LoVo (cell line): ENCODE measurements around the gene SF3A2.
"Not testable (repeated sequence)": the region's sequence is repeated elsewhere in the genome, so short reads cannot be mapped to it uniquely, and the experiment has no call there.

ENCODE experiments used
- DNase-seq: peaks from one replicate; pipeline ENCODE4 v3.0.0-alpha.2; 2016; ENCODE audit warnings: low spot score

Gene SF3A2, protein sequence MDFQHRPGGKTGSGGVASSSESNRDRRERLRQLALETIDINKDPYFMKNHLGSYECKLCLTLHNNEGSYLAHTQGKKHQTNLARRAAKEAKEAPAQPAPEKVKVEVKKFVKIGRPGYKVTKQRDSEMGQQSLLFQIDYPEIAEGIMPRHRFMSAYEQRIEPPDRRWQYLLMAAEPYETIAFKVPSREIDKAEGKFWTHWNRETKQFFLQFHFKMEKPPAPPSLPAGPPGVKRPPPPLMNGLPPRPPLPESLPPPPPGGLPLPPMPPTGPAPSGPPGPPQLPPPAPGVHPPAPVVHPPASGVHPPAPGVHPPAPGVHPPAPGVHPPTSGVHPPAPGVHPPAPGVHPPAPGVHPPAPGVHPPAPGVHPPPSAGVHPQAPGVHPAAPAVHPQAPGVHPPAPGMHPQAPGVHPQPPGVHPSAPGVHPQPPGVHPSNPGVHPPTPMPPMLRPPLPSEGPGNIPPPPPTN

DNA sequence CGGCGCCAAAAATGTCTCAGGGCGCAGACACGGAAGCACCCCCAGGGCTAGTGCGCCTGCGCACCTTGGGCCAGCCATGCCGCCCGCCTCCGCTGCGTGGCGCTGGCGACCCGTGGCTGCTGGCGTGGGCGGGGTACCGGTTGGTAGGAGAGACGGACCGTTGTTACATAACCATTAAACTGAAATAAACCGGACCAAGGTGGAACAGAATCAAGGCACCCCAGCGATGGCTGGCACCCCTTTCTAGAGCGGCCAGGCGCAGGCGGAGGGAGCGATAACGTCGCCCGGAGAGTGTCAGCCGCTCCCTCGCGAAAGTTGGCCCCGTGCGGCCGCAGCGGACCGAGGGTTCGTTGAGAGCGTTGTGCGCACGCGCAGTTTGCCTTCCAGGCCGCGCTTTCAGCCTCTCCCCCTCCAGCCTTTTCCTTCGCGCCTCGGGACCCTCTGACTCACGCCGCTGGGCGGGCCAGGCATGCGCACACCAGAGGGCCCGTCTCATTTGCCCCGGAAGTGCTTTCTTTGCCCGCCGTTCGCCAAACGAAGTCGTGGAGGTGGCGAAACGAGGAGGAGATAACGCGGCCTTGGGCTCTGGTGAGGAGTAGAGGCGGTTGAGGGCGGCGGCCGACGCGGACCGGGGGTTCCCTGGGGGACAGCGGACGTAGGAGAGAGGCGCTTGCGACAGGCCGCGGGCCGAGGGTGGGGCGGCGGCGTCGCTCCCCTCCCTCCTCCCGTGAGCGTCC is at the start of gene SF3A2, which contains the start of gene PLEKHJ1:
SF3A2 (plus strand) TSS at position 511 of the 737 bp plus-strand sequence. CDS start 6,595 bp downstream, outside the sequence.
PLEKHJ1 (minus strand) TSS at position 16 of the 737 bp plus-strand sequence. CDS start 81 bp downstream, outside the sequence.
- DNase-seq = peak; percentile 98

DNA sequence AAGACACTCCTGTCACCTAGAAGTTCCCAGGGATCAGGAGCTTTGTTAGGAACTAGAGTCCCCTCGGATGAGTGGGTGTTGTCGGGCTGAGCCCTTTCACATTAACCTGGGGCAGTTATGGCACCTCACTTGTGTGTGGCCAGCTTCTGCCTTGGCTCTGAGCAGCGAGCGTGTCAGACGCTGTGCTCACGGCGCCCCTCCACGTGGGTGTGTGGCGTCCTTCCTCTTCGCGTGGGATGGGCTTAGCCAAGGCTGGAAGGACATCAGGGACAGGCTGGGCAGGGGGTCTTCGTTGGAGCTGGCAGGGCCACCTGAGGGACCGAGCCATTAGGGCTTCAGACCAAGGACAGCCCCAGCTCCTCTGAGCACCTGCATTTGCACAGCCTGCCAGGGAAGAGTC is 49.5 kb upstream of the SF3A2 start:
- DNase-seq = no peak

DNA sequence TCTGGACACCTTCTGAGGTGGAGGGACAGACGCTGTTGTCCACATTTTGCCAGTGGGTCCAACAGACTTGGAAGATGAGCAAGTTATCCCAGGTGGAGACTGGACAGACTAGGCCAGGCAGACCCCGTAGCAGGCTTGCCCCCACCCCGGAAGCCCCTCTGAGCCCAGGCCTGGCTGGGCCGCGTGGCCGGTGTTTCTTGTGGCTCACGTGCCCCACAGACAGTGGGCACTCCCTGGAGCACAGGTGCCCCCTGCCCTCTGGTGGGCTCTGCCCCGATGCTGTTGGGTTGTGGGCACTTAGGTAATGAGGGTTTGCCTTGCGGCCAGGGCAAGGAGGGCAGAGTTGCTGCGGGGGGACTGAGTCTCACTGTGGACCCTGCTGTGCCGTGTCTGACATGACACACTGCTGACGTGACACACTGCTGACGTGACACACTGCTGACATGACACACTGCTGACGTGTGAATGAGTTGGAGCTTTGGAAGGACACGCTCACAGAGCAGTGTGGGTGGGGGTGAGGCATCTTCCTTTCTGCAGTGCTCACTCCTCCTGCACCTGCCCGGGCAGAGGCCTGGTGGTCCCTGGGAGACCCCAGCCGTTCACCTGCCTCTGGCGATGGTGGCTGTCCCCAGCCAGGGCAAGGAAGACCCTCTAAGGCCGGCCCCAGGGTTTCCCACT is 47.8 kb upstream of the SF3A2 start:
- no peak for DNase-seq

DNA sequence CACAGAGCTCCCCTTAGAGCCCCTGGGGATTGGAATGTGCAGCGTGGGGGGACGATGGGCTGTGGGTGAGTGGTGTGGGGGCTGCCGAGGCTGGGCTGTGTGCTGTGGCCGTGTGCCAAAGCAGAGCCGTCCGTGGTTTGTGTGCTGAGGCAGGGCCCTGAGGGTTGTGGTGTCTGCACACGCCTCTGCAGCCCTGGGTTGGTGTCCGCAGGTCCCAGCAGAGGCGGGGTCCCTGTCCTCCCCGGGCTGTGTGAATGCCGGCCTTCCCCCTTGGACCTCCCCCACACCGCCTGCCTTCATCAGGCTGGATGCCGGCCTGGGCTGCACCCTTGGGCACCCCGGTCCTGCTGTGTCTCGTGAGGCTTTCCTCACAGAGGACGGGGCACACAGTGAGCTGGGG is 46.7 kb upstream of the SF3A2 start:
- no peak for DNase-seq

DNA sequence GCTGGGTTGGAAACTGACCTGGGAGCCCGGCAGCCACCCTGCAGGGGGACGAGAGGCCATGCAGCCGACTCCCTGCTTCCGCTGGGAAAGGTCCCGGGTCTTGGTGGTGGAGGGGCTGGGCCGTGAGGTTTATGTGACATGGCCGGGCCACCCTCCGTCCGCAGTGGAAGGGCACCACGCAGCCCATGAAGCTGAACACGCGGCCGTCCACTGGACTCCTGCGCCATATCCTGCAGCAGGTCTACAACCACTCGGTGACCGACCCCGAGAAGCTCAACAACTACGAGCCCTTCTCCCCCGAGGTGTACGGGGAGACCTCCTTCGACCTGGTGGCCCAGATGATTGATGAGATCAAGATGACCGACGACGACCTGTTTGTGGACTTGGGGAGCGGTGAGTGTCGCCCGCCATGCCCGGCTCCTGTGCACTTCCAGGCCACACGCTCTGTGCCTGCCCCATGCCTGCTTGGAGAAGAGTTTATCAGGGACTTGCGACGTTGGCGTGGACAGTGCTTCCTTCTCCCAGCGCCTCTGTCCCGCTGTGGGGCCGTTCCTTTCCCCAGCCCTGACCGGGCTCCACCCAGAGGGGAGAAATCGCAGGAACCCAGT is 45.7 kb upstream of the SF3A2 start:
- DNase-seq = no peak

DNA sequence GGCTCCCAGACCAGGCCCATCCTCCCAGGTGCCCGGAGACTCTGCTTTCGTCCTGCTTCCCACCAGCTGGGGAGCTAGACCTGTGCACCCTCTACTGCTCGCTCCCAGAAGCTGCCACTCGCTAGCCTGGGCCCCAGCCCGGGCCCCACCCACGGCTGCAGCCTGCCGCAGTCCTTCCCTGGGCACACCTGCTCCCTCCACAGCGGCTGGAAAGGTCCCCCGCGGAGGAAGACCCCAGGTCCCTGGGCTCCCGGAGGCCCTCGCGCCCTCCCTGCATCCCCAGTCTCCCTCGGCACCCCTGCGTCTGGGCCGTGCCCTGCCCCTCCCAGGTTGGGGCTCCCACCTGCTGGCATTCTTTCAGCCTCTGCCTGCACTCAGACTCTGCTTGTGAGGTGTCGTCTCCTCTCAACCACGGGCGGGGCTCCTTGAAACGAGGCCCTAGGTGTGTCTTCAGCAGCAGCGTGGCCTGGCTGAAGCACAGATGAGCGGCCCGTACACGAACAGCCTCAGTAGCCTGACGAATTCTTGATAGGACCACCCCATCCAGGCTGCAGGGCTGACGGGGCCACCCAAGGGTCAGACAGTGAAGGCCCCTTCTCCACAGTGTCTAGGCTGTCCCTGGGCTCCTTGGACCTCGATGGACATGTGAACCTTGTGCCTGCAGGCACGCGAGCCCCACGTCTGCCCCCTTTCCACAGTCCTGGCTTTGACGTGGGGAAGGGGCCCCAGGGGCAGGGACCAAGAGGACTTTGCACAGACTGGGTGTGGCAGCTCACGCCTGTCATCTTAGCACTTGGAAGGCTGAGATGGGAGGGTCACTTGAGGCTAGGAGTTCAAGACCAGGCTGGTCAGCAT is 44.9 kb upstream of the SF3A2 start:
- no peak for DNase-seq

DNA sequence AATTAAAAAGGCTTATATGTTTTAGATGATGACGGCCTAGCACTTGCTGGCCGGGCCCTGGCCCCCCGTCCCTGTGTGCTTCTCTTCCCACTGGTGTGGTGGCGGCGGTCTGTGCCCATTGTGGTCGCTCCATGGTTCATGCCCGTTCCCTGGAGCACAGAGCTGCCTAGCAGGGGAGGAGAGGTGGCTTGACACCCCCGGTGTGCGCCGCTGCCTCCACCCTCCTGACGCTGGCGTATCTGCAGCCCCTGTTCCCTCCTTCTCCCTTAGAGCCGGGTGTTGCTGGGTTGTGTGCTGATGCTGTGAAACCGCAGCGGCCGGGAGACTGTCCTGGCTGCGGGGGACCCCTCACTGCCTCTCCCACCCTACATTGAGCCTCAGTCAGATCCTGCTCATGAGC is 43.8 kb upstream of the SF3A2 start:
- no peak for DNase-seq

DNA sequence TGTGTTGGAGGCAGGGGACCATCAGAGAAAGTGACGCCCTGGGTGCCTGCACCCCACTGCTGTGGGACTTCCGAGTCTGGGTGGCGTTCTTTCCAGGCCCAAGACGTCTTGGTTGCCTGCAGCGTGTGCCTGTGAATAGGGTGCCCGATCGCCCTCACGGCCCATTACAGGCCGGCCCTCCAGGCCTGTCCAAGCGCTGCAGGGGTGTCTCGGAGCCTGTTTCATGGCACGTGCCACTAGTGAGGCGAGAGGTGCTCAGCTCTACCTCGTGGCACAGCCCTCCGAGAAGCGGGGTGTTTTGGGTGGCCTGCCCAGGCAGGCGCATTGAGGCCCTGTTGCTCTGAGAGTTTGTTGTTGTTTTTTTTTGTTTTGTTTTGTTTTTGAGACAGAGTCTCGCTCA is 42.8 kb upstream of the SF3A2 start:
- no peak for DNase-seq

DNA sequence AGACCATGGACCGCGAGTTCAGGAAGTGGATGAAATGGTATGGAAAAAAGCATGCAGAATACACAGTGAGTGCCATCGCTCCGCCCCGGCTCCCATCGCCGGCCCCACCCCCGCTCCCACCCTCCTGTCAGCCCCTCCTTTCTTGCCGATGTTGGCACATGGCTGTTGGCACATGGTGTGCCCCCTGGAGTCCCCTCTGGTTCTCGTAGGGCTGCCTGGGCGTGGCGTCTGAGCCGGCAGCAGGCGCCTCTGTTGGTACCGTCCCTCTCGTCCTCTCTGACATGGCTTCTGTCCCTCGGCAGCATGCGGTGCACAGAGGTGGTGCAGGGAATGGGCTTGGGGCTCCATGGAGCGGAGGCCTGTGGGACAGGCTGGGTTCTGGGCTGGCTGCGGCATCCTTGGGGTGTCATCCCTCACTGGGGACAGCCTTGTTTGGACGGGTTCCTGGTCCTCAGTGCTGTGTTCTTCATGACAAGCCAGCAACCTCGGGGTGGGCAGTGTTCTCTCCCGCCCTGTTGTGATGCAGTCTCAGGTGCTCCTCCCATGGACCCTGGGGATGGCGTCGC is 42.0 kb upstream of the SF3A2 start:
- no peak for DNase-seq

DNA sequence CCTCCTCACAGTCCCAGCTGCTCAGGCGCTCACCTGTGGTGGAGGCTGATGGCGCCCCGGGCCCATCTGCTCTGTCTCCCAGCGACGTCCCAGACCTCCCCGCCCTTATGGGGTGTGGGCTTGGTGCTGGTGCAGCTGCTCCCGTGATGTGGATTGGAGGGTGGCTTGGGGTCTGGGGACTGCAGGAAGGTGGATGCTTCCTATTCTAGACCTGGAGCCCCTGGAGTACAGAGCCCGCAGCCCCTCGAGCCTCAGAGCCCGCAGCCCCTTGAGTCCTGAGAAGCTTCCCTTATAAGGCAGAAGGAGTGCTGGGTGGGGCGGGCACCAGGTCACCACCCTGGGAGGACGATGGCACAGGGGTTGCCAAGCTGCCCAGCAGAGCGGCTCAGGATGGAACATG is 41.3 kb upstream of the SF3A2 start:
- DNase-seq = no peak

DNA sequence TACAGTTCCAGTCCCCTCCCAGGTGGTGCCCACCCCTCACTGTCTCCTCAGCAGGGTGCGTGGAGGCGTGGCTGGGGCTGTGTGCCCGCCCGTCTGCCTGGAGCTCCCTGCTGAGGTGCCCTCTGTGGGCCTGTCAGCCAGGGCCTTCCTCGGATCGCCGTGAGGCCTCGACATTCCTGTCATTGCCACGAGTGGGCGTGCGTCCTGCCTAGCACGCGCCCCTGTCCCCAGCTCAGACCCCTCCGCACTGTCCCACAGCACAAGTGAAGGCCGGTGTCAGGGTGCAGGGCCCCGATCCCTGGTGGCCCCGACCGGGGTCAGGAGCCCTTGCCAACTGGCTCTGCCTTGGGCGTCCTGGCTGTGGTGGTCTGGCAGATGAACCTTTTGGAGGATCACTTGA is 40.7 kb upstream of the SF3A2 start:
- DNase-seq = no peak

DNA sequence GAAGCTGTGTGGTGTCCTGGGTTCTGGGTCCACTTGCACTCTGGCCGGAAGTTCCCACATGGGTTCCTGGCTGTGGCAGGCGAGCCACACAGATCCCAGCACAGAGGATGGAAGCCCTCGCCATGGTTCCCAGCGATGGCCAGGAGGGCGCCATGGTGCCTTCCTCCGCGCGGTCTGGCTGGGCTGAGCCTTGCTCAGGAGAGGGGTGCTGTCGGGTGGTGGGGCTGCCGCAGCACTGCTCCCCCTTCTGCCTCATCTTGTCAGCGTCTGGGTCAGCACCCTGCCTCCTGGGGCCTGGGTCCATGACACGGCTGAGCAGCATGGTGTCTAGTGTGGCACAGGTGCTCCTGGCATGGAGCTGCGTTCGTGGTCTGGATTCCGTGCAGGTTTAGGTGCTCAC is 39.4 kb upstream of the SF3A2 start:
- no peak for DNase-seq

DNA sequence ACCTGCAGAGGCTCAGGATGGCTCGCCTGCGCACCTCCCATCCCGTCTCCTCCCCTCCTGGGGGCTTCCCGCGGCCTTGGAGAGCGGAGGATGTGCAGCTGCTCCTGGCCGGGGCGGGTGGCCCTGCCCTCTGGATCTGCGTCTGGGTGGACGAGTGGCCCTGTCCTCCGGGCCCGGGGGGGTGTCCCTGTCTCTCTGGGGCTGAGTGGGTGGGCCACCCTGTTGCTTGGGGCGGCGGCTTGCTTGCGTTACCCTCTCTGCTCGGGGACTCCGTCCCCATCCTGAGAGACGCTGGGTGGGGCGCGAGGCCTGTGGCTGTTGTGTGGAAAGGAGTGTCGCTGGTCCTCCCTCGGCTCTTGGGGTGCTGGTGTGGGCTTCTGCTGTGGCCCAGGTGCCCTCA is 38.3 kb upstream of the SF3A2 start:
- no peak for DNase-seq

DNA sequence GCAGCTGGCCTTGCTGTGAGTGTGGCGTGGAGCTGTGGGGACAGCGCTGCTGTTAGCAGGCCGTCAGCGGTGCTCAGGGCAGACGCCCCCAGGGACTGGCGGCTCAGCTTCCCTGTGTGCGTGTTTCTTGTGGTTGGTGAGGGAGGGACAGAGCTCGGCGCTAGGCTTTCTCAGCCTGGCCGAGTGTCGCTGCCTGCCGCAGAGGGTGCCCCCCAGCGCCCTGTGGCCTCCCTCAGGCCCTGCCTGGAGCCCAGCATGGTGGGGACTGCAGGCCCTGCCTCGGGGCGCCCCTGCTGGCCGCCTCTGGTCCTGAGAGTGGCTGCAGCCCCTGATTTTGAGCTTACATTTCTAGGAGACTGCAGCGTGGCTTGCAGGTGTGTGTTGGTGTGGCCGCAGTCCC is 37.4 kb upstream of the SF3A2 start:
- no peak for DNase-seq

DNA sequence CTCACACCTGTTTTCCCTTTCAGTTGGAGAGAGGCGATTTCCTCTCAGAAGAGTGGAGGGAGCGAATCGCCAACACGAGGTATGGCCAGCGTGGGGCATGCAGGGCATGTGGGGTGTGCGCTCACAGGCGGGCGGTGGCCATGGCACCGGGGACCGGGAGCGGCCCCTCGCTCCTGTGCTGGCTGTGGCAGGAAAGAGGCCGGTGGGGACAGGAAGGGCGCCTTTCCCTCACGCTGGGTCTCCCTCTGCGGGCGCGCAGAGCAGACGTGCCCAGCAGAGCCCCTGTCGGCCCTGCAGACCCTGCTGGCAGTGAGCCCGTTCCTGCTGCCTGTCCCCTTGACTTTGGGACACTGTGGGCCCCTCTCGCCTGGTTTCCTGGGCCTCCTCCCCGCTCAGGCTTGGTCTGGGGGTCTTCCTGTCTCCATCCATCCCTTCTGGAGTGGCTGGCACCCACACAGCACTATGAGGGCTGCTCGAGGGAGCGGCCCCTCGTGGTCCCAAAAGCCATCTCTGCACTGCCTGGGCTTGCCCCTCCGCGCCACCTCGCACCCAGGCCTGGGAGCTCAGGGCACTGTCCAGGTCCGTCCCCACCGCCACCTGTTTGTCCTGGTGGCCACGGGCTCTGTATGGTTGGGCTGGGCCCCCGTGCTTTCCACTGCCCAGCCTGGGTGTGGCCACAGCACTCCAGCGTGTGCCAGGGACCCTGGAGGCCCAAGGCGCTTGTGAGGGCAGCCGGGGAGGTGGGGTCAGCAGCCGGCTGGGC is 36.6 kb upstream of the SF3A2 start:
- no peak for DNase-seq

DNA sequence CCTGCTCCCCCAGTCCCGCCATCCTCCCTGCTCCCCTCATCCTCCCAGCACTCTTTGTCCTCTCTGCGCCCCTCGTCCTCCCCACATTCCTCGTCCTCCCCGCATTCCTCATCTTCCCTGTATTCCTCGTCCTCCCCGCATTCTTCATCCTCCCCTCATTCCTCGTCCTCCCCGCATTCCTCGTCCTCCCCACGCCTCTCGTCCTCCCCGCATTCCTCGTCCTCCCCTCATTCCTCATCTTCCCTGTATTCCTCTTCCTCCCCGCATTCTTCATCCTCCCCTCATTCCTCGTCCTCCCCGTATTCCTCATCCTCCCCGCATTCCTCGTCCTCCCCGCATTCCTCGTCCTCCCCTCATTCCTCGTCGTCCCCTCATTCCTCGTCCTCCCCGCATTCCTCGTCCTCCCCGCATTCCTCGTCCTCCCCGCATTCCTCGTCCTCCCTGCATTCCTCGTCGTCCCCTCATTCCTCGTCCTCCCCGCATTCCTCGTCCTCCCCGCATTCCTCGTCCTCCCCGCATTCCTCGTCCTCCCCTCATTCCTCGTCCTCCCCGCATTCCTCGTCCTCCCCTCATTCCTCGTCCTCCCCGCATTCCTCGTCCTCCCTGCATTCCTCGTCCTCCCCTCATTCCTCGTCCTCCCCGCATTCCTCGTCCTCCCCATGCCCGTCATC is 35.9 kb upstream of the SF3A2 start:
- not testable (repeated sequence) for DNase-seq

DNA sequence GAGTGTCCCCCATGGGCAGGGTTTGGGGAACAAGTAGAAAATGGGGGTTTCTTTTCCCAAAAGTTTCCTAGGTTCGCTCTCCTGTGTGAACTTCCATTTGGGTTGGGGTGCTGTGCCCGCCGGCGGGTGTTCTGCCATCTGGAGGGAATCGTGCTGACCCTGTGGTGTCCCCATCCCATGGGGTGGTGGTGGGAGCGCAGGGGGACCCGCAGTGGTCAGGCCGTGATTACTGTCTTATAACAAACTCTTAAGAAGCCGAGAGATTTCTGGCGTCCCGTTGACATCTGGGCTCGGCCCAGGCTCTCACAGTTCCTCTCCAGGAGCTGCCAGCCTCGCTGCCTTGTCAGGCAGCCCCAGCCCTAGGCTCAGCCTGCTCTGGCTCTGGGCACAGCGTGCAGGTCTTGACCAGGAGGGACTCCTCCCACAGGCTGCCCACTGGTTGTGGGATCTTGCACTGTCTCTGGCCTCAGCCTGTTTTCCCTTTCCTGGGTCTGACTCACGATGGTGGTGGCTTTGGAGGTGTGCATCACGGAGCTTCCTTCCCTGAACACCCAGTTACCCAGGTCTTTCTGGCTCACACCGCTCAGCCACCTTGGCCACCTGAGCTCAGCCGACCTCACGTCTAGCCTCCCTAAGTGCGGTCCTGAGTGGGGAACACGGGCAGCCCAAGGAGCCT is 35.0 kb upstream of the SF3A2 start:
- no peak for DNase-seq

DNA sequence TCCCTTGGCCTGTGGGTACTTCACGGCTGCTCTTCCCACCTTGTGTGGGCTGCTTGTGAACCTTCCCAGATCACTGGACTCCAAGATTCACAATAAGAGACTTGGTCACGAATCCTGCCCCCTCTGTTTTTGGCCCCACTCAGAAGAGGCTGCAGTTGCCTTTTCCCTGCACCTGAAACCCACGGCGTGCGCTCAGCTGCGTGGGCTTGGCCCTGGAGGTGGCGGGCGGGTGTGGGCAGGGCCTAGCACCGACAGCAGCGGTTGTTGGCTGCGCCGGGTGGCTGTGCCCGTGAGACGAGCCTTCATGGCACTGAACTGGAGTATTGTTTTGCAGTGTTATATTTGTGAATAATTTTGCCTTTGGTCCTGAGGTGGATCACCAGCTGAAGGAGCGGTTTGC is 34.3 kb upstream of the SF3A2 start:
- DNase-seq = no peak

DNA sequence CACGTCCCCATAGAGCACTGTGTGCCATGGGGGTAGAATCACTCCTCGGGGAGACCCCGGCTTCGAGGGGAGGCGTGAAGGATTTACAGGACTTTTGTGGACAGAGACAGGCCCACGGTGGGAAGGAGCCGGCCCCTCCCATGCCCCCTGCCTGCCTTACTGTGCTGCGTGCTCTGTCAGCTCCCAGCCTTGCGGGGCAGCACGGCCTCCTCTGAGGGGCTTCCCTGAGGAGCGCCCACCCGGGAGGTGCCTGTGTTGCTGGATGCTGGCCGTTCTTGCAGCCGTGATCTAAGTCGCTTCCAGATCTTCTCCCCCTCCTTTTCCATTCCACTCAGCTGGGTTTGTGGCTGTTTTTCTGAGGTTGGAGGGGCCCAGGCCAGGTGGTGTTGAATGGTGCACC is 29.6 kb upstream of the SF3A2 start:
- no peak for DNase-seq
